SU-DHL-6 (cell line): ENCODE measurements around the gene B3GNT9.

ENCODE experiments used
- H2AFZ ChIP-seq: fragments of 200-600 bp; sonication (generic); 2 replicates; pipeline ENCODE4 v1.6.1; 2014; ENCODE audit warnings: low read depth, mild to moderate bottlenecking, moderate library complexity, mixed read lengths, antibody characterized with exemption, low read length; ENCODE audit not compliant: severe bottlenecking
- H3F3A ChIP-seq: fragments of 200-600 bp; shearing (Covaris generic); 2 replicates; pipeline ENCODE4 v1.6.0; 2016; ENCODE audit warnings: antibody characterized with exemption, mild to moderate bottlenecking; ENCODE audit not compliant: insufficient read depth
- H3K27ac ChIP-seq: fragments of 200-600 bp; sonication (generic); 2 replicates; pipeline ENCODE4 v1.5.1; 2016; ENCODE audit warnings: low read depth, mild to moderate bottlenecking, low read length, moderate library complexity, mixed read lengths
- H3K27me3 ChIP-seq: fragments of 200-600 bp; sonication (generic), shearing (Covaris generic); 2 replicates; pipeline ENCODE4 v1.6.0; 2014; ENCODE audit warnings: mild to moderate bottlenecking, low read length
- H3K36me3 ChIP-seq: fragments of 200-600 bp; sonication (generic); 2 replicates; pipeline ENCODE4 v1.6.1; 2014; ENCODE audit warnings: mild to moderate bottlenecking, low read length, mixed read lengths
- H3K4me2 ChIP-seq: fragments of 300-600, 200-600 bp; shearing (Covaris generic), sonication (generic); 2 replicates; pipeline ENCODE4 v1.6.0; 2014; ENCODE audit warnings: low read length, low read depth, mild to moderate bottlenecking; ENCODE audit not compliant: poor library complexity, severe bottlenecking
- H3K4me3 ChIP-seq: fragments of 200-600 bp; sonication (generic); 2 replicates; pipeline ENCODE4 v1.5.1; 2014; ENCODE audit warnings: antibody characterized with exemption, low read length, mild to moderate bottlenecking, mixed read lengths; ENCODE audit not compliant: insufficient read depth, poor library complexity, severe bottlenecking
- H3K79me2 ChIP-seq: fragments of 200-600 bp; sonication (generic); 2 replicates; pipeline ENCODE4 v1.6.1; 2014; ENCODE audit warnings: mild to moderate bottlenecking, low read length, moderate library complexity; ENCODE audit not compliant: insufficient read depth
- H3K9ac ChIP-seq: fragments of 200-600 bp; sonication (generic); 2 replicates; pipeline ENCODE4 v1.7.0; 2014; ENCODE audit warnings: mild to moderate bottlenecking, low read length
- H3K9me2 ChIP-seq: fragments of 200-600 bp; sonication (generic); replicated peaks from 2 replicates; pipeline ENCODE4 v1.6.1; 2014; ENCODE audit warnings: low read length; ENCODE audit not compliant: insufficient read depth
- H3K9me3 ChIP-seq: fragments of 200-600 bp; sonication (generic); 2 replicates; pipeline ENCODE4 v1.6.1; 2014; ENCODE audit warnings: low read length, mixed read lengths; ENCODE audit not compliant: insufficient read depth
- H4K20me1 ChIP-seq: fragments of 200-600 bp; sonication (generic); 2 replicates; pipeline ENCODE4 v1.6.1; 2014; ENCODE audit warnings: low read depth, mild to moderate bottlenecking, antibody characterized with exemption, low read length, moderate library complexity, mixed read lengths
- CTCF ChIP-seq: fragments of 200-600 bp; sonication (generic); IDR thresholded peaks from one replicate; pipeline ENCODE4 v1.5.1; 2017; ENCODE audit warnings: antibody characterized with exemption, mild to moderate bottlenecking, low read length, moderate library complexity; ENCODE audit not compliant: insufficient read depth, poor library complexity, severe bottlenecking
- EZH2phosphoT487 ChIP-seq: fragments of 200-600 bp; sonication (generic), shearing (Covaris generic); conservative IDR thresholded peaks from 2 replicates; pipeline ENCODE4 v1.6.1; 2018; ENCODE audit warnings: mild to moderate bottlenecking, antibody characterized with exemption, low read length, moderate library complexity, mixed read lengths

Gene B3GNT9

DNA sequence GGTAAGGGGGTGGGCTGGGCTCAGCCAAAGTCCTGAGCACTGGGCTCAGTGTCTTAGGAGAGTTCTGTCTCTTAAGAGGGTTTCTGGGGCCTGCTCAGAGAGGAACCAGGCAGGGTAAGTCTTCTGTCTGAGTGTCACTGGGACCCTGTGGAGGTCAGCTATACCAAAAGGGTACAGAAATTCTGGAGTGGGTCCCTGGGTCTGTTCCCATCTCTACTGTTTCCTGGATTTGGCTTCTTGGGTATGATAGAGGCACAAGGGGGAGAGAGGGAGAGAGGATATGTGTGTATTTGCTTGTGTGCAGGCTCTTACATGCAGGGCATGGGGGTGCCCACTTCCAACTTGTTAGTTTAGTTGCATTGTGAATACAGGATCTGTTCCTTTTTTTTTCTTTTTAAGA, 42.7 kb upstream of the B3GNT9 start:
- H3K4me2 ChIP-seq = peak overlapping the region; percentile 92
- H2AFZ ChIP-seq = no peak overlapping the region
- H3K9ac ChIP-seq = peak overlapping the region; percentile 94
- H3K27me3 ChIP-seq = no peaks in the 10 kb centered on the region
- no peaks in the 10 kb centered on the region for H3K9me3 ChIP-seq
- peak overlapping the region; percentile 92 for H3K4me3 ChIP-seq
- H3K27ac ChIP-seq = no peak overlapping the region
- H3K79me2 ChIP-seq = peaks cover 24% of the 10 kb centered on the region
- no peaks in the 10 kb centered on the region for H3K36me3 ChIP-seq
- TF ChIP-seq CTCF = no peak
- no peak for TF ChIP-seq EZH2phosphoT487
- H4K20me1 ChIP-seq = no peaks in the 10 kb centered on the region
- no peaks in the 10 kb centered on the region for H3K9me2 ChIP-seq
- no peaks in the 10 kb centered on the region for H3F3A ChIP-seq

GRCh38 chr16:67192781-67193361, 42.1 kb upstream of the B3GNT9 start:
- no peaks in the 10 kb centered on the region for H4K20me1 ChIP-seq
- no peak overlapping the region for H2AFZ ChIP-seq
- H3F3A ChIP-seq = no peaks in the 10 kb centered on the region
- H3K4me2 ChIP-seq = peak overlapping the region; percentile 92
- no peaks in the 10 kb centered on the region for H3K9me3 ChIP-seq
- peak overlapping the region; percentile 94 for H3K9ac ChIP-seq
- no peaks in the 10 kb centered on the region for H3K9me2 ChIP-seq
- H3K4me3 ChIP-seq = peak overlapping the region; percentile 92
- TF ChIP-seq CTCF (no peak), EZH2phosphoT487 (no peak)
- peaks cover 24% of the 10 kb centered on the region for H3K79me2 ChIP-seq
- H3K27ac ChIP-seq = no peak overlapping the region
- no peaks in the 10 kb centered on the region for H3K36me3 ChIP-seq
- H3K27me3 ChIP-seq = no peaks in the 10 kb centered on the region

- Histone ChIP-seq H4K20me1 (no peaks in the 10 kb centered on the region), H3K4me2 (peak within 1 kb of the TSS; percentile 92), H3K36me3 (no peaks in the 10 kb centered on the region), H3K9me2 (no peaks in the 10 kb centered on the region), H3K4me3 (peak within 1 kb of the TSS; percentile 92), H3K79me2 (peaks cover 24% of the 10 kb centered on the region), H3K27ac (peak within 1 kb of the TSS; percentile 31; the same call in 1 of the 2 replicates), H2AFZ (peak within 1 kb of the TSS; percentile 66), H3K27me3 (no peaks in the 10 kb centered on the region), H3K9ac (peak within 1 kb of the TSS; percentile 94), H3F3A (no peaks in the 10 kb centered on the region), H3K9me3 (no peaks in the 10 kb centered on the region)
- TF ChIP-seq CTCF = no peak
- no peak for TF ChIP-seq EZH2phosphoT487
Observed at GRCh38 chr16:67191995-67192681, 41.3 kb upstream of the B3GNT9 start, which contains the start of gene E2F4. E2F4 (plus strand) TSS chr16:67192155; CDS start chr16:67192228, 73 bp downstream.
